HEK293T (cell line): ENCODE data around the gene GDF10.

Experiments used
- CTBP1 ChIP-seq: fragments of 450-650 bp; IDR thresholded peaks from 2 replicates; pipeline ENCODE4 v1.6.1; 2016; ENCODE audit warnings: borderline replicate concordance
- ELF4 ChIP-seq: fragments of 450-650 bp; IDR thresholded peaks from 2 replicates; pipeline ENCODE4 v1.6.1; 2017; ENCODE audit warnings: antibody characterized with exemption
- L3MBTL2 ChIP-seq: fragments of 450-650 bp; conservative IDR thresholded peaks from 2 replicates; pipeline ENCODE4 v1.6.1; 2016; ENCODE audit warnings: mild to moderate bottlenecking
- SP1 ChIP-seq: fragments of 450-650 bp; IDR thresholded peaks from 2 replicates; pipeline ENCODE4 v1.6.1; 2017
- SUZ12 ChIP-seq: fragments of 450-650 bp; IDR thresholded peaks from 2 replicates; pipeline ENCODE4 v1.6.1; 2016; ENCODE audit warnings: mild to moderate bottlenecking

DNA sequence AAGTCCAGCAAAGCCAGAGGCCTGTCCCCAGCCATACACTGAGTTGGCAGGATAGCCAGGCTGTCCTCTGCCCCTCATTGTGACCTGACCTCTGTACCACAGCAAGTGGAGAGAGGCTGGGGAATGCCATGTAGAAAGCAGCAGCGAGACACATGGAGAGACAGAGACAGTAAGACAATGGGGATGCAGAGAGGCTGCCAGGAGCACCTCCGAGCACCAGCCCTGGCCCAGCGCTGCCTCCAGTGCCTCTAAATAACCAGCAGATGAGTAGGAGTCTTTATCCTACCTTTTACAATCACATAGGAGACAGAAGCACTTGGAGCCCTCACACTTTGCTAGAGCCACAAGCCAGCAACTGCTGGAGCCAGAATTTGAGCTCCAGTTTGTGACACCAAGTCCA, 30.4 kb downstream of the GDF10 start:
- TF ChIP-seq L3MBTL2 (no peak), SP1 (no peak), SUZ12 (no peak), ELF4 (no peak), CTBP1 (no peak)
